IPS-15b (cell line): ENCODE data around the gene CHRM5.

ENCODE experiments used
- H3K27me3 ChIP-seq: one replicate; pipeline ENCODE4 v1.6.1; 2013; ENCODE audit warnings: low read length; ENCODE audit not compliant: control insufficient read depth, insufficient read depth
- H3K36me3 ChIP-seq: one replicate; pipeline ENCODE4 v1.6.1; 2013; ENCODE audit warnings: low read length; ENCODE audit not compliant: control insufficient read depth, insufficient read depth
- H3K4me1 ChIP-seq: one replicate; pipeline ENCODE4 v1.6.1; 2013; ENCODE audit warnings: mild to moderate bottlenecking, low read length; ENCODE audit not compliant: control insufficient read depth, insufficient read depth
- H3K4me3 ChIP-seq: one replicate; pipeline ENCODE4 v1.5.1; 2013; ENCODE audit warnings: low read depth, low read length
- H3K9ac ChIP-seq: one replicate; pipeline ENCODE4 v1.6.1; 2013; ENCODE audit warnings: low read depth, mild to moderate bottlenecking, low read length
- H3K9me3 ChIP-seq: one replicate; pipeline ENCODE4 v1.6.1; 2013; ENCODE audit warnings: mild to moderate bottlenecking, low read length; ENCODE audit not compliant: control insufficient read depth, insufficient read depth

The CHRM5 gene

GRCh38 chr15:34109797-34110663, 141.7 kb downstream of the CHRM5 start:
- Histone ChIP-seq H3K27me3 (no peaks in the 10 kb centered on the region), H3K9ac (no peak overlapping the region), H3K4me1 (no peaks in the 10 kb centered on the region), H3K9me3 (no peaks in the 10 kb centered on the region), H3K4me3 (no peak overlapping the region), H3K36me3 (no peaks in the 10 kb centered on the region)

GRCh38 chr15:34111488-34111887, 143.2 kb downstream of the CHRM5 start:
- no peak overlapping the region for H3K9ac ChIP-seq
- H3K27me3 ChIP-seq: no peaks in the 10 kb centered on the region
- H3K9me3 ChIP-seq: no peaks in the 10 kb centered on the region
- H3K36me3 ChIP-seq: no peaks in the 10 kb centered on the region
- H3K4me3 ChIP-seq: no peak overlapping the region
- no peaks in the 10 kb centered on the region for H3K4me1 ChIP-seq

- no peak overlapping the region for H3K9ac ChIP-seq
- no peaks in the 10 kb centered on the region for H3K27me3 ChIP-seq
- H3K4me1 ChIP-seq: no peaks in the 10 kb centered on the region
- no peak overlapping the region for H3K4me3 ChIP-seq
- H3K36me3 ChIP-seq: no peaks in the 10 kb centered on the region
- no peaks in the 10 kb centered on the region for H3K9me3 ChIP-seq
Measured at GRCh38 chr15:34114215-34114614, 145.9 kb downstream of the CHRM5 start.

- Histone ChIP-seq H3K27me3 (no peaks in the 10 kb centered on the region), H3K9ac (no peak overlapping the region), H3K4me3 (no peak overlapping the region), H3K36me3 (no peaks in the 10 kb centered on the region), H3K9me3 (no peaks in the 10 kb centered on the region), H3K4me1 (no peaks in the 10 kb centered on the region)
Measured at GRCh38 chr15:34114739-34115138, 146.4 kb downstream of the CHRM5 start.

- Histone ChIP-seq H3K36me3 (no peaks in the 10 kb centered on the region), H3K9me3 (no peaks in the 10 kb centered on the region), H3K4me1 (no peaks in the 10 kb centered on the region), H3K4me3 (no peak overlapping the region), H3K27me3 (no peaks in the 10 kb centered on the region), H3K9ac (no peak overlapping the region)
Measured at GRCh38 chr15:34116620-34117019, 148.3 kb downstream of the CHRM5 start.
